Measurements from ENCODE around the gene AMIGO3.

DNA sequence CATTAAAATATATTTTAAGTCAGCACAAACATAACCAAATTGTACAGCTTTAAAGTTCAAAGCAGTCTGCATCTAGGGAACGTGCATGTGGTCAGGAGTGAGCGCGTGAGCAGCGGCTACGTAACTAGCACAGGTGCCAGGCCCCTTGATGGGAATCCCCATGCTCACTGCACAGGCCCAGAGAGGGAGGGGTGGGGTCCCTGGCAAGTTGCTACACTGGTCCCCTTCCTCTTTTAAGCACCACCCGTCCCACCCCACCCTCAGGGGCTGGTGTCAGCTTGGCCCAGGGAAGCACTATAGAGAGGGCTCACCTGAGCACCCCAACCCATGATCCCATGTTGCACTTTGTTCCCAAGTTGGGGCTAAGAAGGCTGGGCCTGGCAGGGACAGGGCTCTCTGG is 5.1 kb upstream of the AMIGO3 start:
- TF ChIP-seq POLR2A (IDR thresholded peaks at IDR 0.05; ENCODE audit: low read length) (no peak), GATA1 (IDR thresholded peaks at IDR 0.05; ENCODE audit: low read depth, low read length) (no peak)

Measured in erythroblast (primary cell).